Prostate gland (tissue), 2 donors: ENCODE results near the gene NPDC1.

Experiments
- CTCF ChIP-seq, 4 experiments: fragments of 200-600 bp in 2 of 4; fragments of 450-650 bp in 2 of 4; sonication (generic) in 2 of 4; IDR thresholded peaks; 1 replicate in 3 of 4; 2 replicates in 1 of 4; pipeline ENCODE4 v1.5.1; 2016 to 2019; ENCODE audit warnings: antibody characterized with exemption in 4 of 4, mild to moderate bottlenecking in 2 of 4, moderate library complexity in 2 of 4
- POLR2A ChIP-seq: fragments of 450-650 bp; IDR thresholded peaks from one replicate; pipeline ENCODE4 v1.6.1; 2016; ENCODE audit warnings: antibody characterized with exemption, mild to moderate bottlenecking

GRCh38 chr9:137020771-137021567, 25.0 kb downstream of the NPDC1 start:
- TF ChIP-seq POLR2A (no peak), CTCF (IDR thresholded peaks at IDR 0.05) (no peak)
